DOHH2 (cell line): Measurements from ENCODE around the gene RNF222.

ENCODE experiments used
- H3F3A ChIP-seq: fragments of 200-600 bp; sonication (generic), shearing (Covaris generic); 2 replicates; pipeline ENCODE4 v1.6.0; 2016; ENCODE audit warnings: antibody characterized with exemption, mild to moderate bottlenecking; ENCODE audit not compliant: control insufficient read depth, insufficient read depth
- H3K27ac ChIP-seq: fragments of 200-600 bp; sonication (generic); 2 replicates; pipeline ENCODE4 v1.5.1; 2014; ENCODE audit warnings: low read depth, mild to moderate bottlenecking, low read length, moderate library complexity
- H3K27me3 ChIP-seq: fragments of 200-600 bp; sonication (generic); 2 replicates; pipeline ENCODE4 v1.6.1; 2014; ENCODE audit warnings: mild to moderate bottlenecking, low read length, mixed read lengths; ENCODE audit not compliant: control insufficient read depth
- H3K36me3 ChIP-seq: fragments of 200-600 bp; sonication (generic); 2 replicates; pipeline ENCODE4 v1.6.1; 2014; ENCODE audit warnings: mild to moderate bottlenecking, low read length, moderate library complexity, mixed read lengths; ENCODE audit not compliant: control insufficient read depth
- H3K4me1 ChIP-seq: fragments of 200-600 bp; sonication (generic); 2 replicates; pipeline ENCODE4 v1.6.1; 2014; ENCODE audit warnings: mild to moderate bottlenecking, low read length, mixed read lengths; ENCODE audit not compliant: control insufficient read depth
- H3K4me2 ChIP-seq: fragments of 200-600 bp; sonication (generic); 2 replicates; pipeline ENCODE4 v1.6.0; 2014; ENCODE audit warnings: mild to moderate bottlenecking, low read length, moderate library complexity
- H3K4me3 ChIP-seq: fragments of 200-600 bp; sonication (generic); 2 replicates; pipeline ENCODE4 v1.5.1; 2014; ENCODE audit warnings: mild to moderate bottlenecking, low read length, mixed read lengths
- H3K79me2 ChIP-seq: fragments of 200-600 bp; sonication (generic); 2 replicates; pipeline ENCODE4 v1.6.1; 2014; ENCODE audit warnings: mild to moderate bottlenecking, low read length, mixed read lengths; ENCODE audit not compliant: control insufficient read depth
- H3K9me2 ChIP-seq: fragments of 200-600 bp; sonication (generic); replicated peaks from 2 replicates; pipeline ENCODE4 v1.6.1; 2014; ENCODE audit warnings: mild to moderate bottlenecking, low read length, mixed read lengths; ENCODE audit not compliant: control insufficient read depth
- H3K9me3 ChIP-seq: fragments of 200-600 bp; sonication (generic); 2 replicates; pipeline ENCODE4 v1.6.1; 2014; ENCODE audit warnings: antibody characterized with exemption, low read length, mixed read lengths; ENCODE audit not compliant: control insufficient read depth, insufficient read depth
- H4K20me1 ChIP-seq: fragments of 200-600 bp; sonication (generic); 2 replicates; pipeline ENCODE4 v1.6.0; 2014; ENCODE audit warnings: low read depth, mild to moderate bottlenecking, antibody characterized with exemption, low read length, moderate library complexity; ENCODE audit not compliant: control insufficient read depth, insufficient read depth
- EZH2phosphoT487 ChIP-seq: fragments of 200-600 bp; sonication (generic); IDR thresholded peaks from 2 replicates; pipeline ENCODE4 v1.6.1; 2017; ENCODE audit warnings: borderline replicate concordance, mild to moderate bottlenecking, antibody characterized with exemption, low read length, moderate library complexity, mixed read lengths
- TF ChIP-seq, protein P1 (sequence below): fragments of 200-600 bp; sonication (generic); IDR thresholded peaks from one replicate; pipeline ENCODE4 v1.5.1; 2014; ENCODE audit warnings: antibody characterized with exemption, mild to moderate bottlenecking, low read depth, low read length; ENCODE audit not compliant: poor library complexity, severe bottlenecking

Gene RNF222

DNA sequence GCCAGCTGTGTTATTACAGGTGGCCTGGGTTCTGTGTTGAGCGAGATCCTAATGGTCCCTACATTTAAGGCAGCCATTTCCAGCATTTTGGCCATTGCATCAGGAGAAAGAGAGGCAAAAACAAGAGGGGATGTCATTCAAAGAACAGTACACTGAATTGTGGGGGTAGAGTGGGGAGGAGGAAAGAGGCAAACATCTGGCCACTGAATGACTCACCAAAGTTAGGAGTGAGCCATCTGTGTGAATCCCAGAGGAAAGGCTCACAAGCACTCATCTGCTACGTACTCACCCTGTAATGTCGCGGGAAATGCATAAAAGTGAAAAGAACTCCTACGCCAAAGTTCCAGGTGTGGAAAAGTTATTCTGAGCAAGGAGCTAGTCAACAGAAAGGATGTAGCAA lies 37.9 kb downstream of the RNF222 start:
- Histone ChIP-seq H3K9me2 (no peaks in the 10 kb centered on the region), H3F3A (no peaks in the 10 kb centered on the region), H3K4me1 (no peaks in the 10 kb centered on the region), H4K20me1 (no peaks in the 10 kb centered on the region), H3K79me2 (no peaks in the 10 kb centered on the region), H3K36me3 (no peaks in the 10 kb centered on the region), H3K27ac (no peak overlapping the region), H3K9me3 (no peaks in the 10 kb centered on the region), H3K27me3 (peaks cover 18% of the 10 kb centered on the region), H3K4me3 (no peak overlapping the region), H3K4me2 (no peak overlapping the region)
- no peak for TF ChIP-seq EZH2phosphoT487
- TF ChIP-seq, protein P1, sequence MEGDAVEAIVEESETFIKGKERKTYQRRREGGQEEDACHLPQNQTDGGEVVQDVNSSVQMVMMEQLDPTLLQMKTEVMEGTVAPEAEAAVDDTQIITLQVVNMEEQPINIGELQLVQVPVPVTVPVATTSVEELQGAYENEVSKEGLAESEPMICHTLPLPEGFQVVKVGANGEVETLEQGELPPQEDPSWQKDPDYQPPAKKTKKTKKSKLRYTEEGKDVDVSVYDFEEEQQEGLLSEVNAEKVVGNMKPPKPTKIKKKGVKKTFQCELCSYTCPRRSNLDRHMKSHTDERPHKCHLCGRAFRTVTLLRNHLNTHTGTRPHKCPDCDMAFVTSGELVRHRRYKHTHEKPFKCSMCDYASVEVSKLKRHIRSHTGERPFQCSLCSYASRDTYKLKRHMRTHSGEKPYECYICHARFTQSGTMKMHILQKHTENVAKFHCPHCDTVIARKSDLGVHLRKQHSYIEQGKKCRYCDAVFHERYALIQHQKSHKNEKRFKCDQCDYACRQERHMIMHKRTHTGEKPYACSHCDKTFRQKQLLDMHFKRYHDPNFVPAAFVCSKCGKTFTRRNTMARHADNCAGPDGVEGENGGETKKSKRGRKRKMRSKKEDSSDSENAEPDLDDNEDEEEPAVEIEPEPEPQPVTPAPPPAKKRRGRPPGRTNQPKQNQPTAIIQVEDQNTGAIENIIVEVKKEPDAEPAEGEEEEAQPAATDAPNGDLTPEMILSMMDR: no peak

DNA sequence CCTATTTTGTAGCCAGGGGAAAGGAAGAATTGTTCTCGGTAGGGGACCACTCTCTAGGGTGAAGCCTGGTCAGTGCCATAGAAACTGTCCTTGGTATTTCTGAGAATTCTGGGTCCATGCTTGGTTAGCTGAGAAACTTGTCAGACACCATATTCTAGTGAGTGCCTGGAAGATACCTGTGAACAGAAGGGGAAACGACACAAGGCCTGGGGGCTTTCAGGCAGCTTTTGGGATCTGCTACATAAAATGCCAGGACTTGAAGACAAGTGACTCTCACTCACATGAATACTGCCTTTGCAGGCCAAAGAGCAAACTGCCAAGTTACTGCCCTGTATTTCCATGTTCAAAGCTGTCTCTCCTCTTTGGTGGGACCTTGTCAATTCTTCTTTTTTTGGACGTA lies 39.7 kb downstream of the RNF222 start:
- Histone ChIP-seq H3K79me2 (no peaks in the 10 kb centered on the region), H3K9me3 (no peaks in the 10 kb centered on the region), H3K27me3 (peaks cover 18% of the 10 kb centered on the region), H3F3A (no peaks in the 10 kb centered on the region), H3K27ac (no peak overlapping the region), H3K4me3 (no peak overlapping the region), H3K36me3 (no peaks in the 10 kb centered on the region), H3K4me1 (no peaks in the 10 kb centered on the region), H3K4me2 (no peak overlapping the region), H3K9me2 (no peaks in the 10 kb centered on the region), H4K20me1 (no peaks in the 10 kb centered on the region)
- TF ChIP-seq, protein P1: no peak
- TF ChIP-seq EZH2phosphoT487: no peak

DNA sequence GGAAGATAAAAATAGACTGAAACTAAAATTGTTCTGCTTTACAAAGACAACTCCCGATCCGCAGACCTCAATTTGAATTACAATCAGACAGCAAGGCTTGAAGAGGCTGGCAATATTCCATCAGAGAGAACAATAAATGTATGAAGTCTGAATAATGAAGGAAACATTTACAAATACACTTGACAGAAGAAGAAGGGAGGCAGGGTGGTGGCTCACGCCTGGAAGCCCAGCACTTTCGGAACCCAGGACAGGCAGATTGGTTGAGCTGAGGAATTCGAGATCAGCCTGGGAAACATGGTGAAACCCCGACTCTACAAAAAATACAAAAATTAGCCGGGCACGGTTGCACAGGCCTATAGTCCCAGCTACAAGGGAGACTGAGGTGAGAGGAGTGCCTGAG lies 43.4 kb downstream of the RNF222 start:
- no peak overlapping the region for H3K27ac ChIP-seq
- TF ChIP-seq, protein P1: no peak
- no peak for TF ChIP-seq EZH2phosphoT487
- H3K36me3 ChIP-seq: no peaks in the 10 kb centered on the region
- H3K4me3 ChIP-seq: no peak overlapping the region
- H3K79me2 ChIP-seq: no peaks in the 10 kb centered on the region
- no peaks in the 10 kb centered on the region for H3K4me1 ChIP-seq
- H3K9me3 ChIP-seq: no peaks in the 10 kb centered on the region
- H3K4me2 ChIP-seq: no peak overlapping the region
- no peaks in the 10 kb centered on the region for H3K9me2 ChIP-seq
- peaks cover 5% of the 10 kb centered on the region for H3K27me3 ChIP-seq
- H3F3A ChIP-seq: no peaks in the 10 kb centered on the region
- H4K20me1 ChIP-seq: no peaks in the 10 kb centered on the region

DNA sequence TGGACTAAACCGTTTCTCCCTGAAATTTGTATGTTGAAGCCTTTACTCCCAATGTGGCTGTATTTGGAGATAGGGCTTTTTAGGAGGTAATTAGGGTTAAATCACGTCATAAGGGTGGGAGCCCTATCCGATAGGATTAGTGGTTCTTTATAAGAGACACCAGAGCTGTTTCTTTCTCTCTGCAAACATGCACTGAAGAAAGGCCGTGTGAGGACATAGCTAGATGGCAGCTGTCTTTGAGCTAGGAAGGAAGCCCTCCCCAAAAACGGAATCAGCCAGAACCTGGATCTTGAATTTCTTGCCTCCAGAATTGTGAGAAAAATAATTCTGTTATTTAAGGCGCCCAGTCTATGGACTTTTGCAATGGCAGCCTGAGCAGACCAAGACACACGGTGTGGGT lies 43.9 kb downstream of the RNF222 start:
- no peak overlapping the region for H3K4me2 ChIP-seq
- no peaks in the 10 kb centered on the region for H3K9me3 ChIP-seq
- H4K20me1 ChIP-seq: no peaks in the 10 kb centered on the region
- no peaks in the 10 kb centered on the region for H3K4me1 ChIP-seq
- no peak overlapping the region for H3K27ac ChIP-seq
- H3K9me2 ChIP-seq: no peaks in the 10 kb centered on the region
- H3F3A ChIP-seq: no peaks in the 10 kb centered on the region
- no peaks in the 10 kb centered on the region for H3K79me2 ChIP-seq
- no peaks in the 10 kb centered on the region for H3K36me3 ChIP-seq
- no peak for TF ChIP-seq EZH2phosphoT487
- H3K4me3 ChIP-seq: no peak overlapping the region
- H3K27me3 ChIP-seq: no peaks in the 10 kb centered on the region
